HEK293 (cell line): ENCODE results near the gene MRPS22.

ENCODE experiments used
- CTCF ChIP-seq: fragments of 450-650 bp; formaldehyde crosslinking; IDR thresholded peaks from 2 replicates; pipeline ENCODE4 v1.5.1; 2016; ENCODE audit warnings: missing biosample characterization, missing genetic modification characterization
- KLF9 ChIP-seq: fragments of 450-650 bp; formaldehyde crosslinking; IDR thresholded peaks from 2 replicates; pipeline ENCODE4 v1.5.1; 2016; ENCODE audit warnings: missing biosample characterization, missing genetic modification characterization, low read depth
- PBX3 ChIP-seq: sonication (generic); formaldehyde crosslinking; IDR thresholded peaks from 2 replicates; pipeline ENCODE4 v1.8.1; 2022; ENCODE audit warnings: mild to moderate bottlenecking, moderate library complexity, missing genetic modification reagents
- SETDB1 ChIP-seq: IDR thresholded peaks from one replicate; pipeline ENCODE4 v1.6.1; 2017; ENCODE audit warnings: mild to moderate bottlenecking, low read length, moderate library complexity, mixed read lengths; ENCODE audit not compliant: insufficient read length
- YY1 ChIP-seq: fragments of 450-650 bp; formaldehyde crosslinking; IDR thresholded peaks from 2 replicates; pipeline ENCODE4 v1.5.1; 2018; ENCODE audit warnings: missing biosample characterization, missing genetic modification characterization
- ZBTB1 ChIP-seq: fragments of 450-650 bp; formaldehyde crosslinking; IDR thresholded peaks from 2 replicates; pipeline ENCODE4 v1.5.1; 2016; ENCODE audit warnings: missing biosample characterization, missing genetic modification characterization
- ZBTB21 ChIP-seq: fragments of 450-650 bp; formaldehyde crosslinking; IDR thresholded peaks from 2 replicates; pipeline ENCODE4 v1.5.1; 2017; ENCODE audit warnings: missing biosample characterization, missing genetic modification characterization
- ZFP3 ChIP-seq: fragments of 450-650 bp; formaldehyde crosslinking; IDR thresholded peaks from 2 replicates; pipeline ENCODE4 v1.5.1; 2016; ENCODE audit warnings: low read depth, missing biosample characterization, missing genetic modification characterization
- ZNF157 ChIP-seq: fragments of 450-650 bp; formaldehyde crosslinking; IDR thresholded peaks from 2 replicates; pipeline ENCODE4 v1.5.1; 2016; ENCODE audit warnings: missing biosample characterization, missing genetic modification characterization
- ZNF274 ChIP-seq, 2 experiments: fragments of 200-500 bp in 1 of 2; fragments of 450-650 bp in 1 of 2; sonication (Bioruptor generic) in 1 of 2; formaldehyde crosslinking in 1 of 2; IDR thresholded peaks; 2 replicates each; pipeline versions ENCODE4 v1.5.1 to v1.6.1; 2014 to 2016; ENCODE audit warnings: borderline replicate concordance in 1 of 2, inconsistent platforms in 1 of 2, low read length in 1 of 2, missing biosample characterization in 1 of 2, missing genetic modification characterization in 1 of 2
- ZNF449 ChIP-seq: fragments of 450-650 bp; formaldehyde crosslinking; IDR thresholded peaks from 2 replicates; pipeline ENCODE4 v1.5.1; 2017; ENCODE audit warnings: missing biosample characterization, mild to moderate bottlenecking, missing genetic modification characterization, moderate library complexity
- ZNF571 ChIP-seq: fragments of 450-650 bp; formaldehyde crosslinking; IDR thresholded peaks from 2 replicates; pipeline ENCODE4 v1.5.0; 2017; ENCODE audit warnings: missing biosample characterization, missing genetic modification characterization
- ZNF585B ChIP-seq: fragments of 450-650 bp; formaldehyde crosslinking; IDR thresholded peaks from 2 replicates; pipeline ENCODE4 v1.5.1; 2016; ENCODE audit warnings: missing biosample characterization, missing genetic modification characterization
- ZSCAN16 ChIP-seq: fragments of 450-650 bp; formaldehyde crosslinking; IDR thresholded peaks from 2 replicates; pipeline ENCODE4 v1.5.1; 2016; ENCODE audit warnings: missing biosample characterization, missing genetic modification characterization

GRCh38 chr3:139299261-139300132 lies 44.3 kb upstream of the MRPS22 start:
- no peak for TF ChIP-seq ZNF274 (IDR thresholded peaks at IDR 0.05; ENCODE audit: low read length)
- TF ChIP-seq ZNF274 (tag by site-specific recombination; IDR thresholded peaks at IDR 0.05; ENCODE audit: borderline replicate concordance), result no peak
- no peak for TF ChIP-seq ZFP3 (tag by site-specific recombination)
- no peak for TF ChIP-seq ZNF157
- no peak for TF ChIP-seq ZBTB21 (tag by site-specific recombination)
- TF ChIP-seq SETDB1, result no peak
- no peak for TF ChIP-seq CTCF (tag by site-specific recombination)
- TF ChIP-seq YY1, result no peak
- no peak for TF ChIP-seq ZSCAN16 (tag by site-specific recombination)
- no peak for TF ChIP-seq ZNF449 (tag by site-specific recombination)
- no peak for TF ChIP-seq KLF9
- no peak for TF ChIP-seq ZNF571 (tag by site-specific recombination)
- no peak for TF ChIP-seq PBX3 (CRISPR knock-in tag)
- no peak for TF ChIP-seq ZBTB1 (tag by site-specific recombination)
- no peak for TF ChIP-seq ZNF585B
